B cell (primary cell): ENCODE measurements around the gene BLVRB. TPM values are rescaled to one million over a fixed set of nuclear protein-coding genes. Genes with fewer than 3 reads are reported as not detected.

ENCODE experiments used
- ATAC-seq: fragments of 200-7000 bp; cut with Tn5 transposase; one replicate; pipeline ENCODE4 v1.10.0; 2021; ENCODE audit warnings: low read depth, mild to moderate bottlenecking, moderate number of reproducible peaks, moderate library complexity
- CTCF ChIA-PET: fragments of 350-600 bp; sonication (Branson Sonifier 250); formaldehyde crosslinking; loops from one replicate; lab custom pipeline; 2021; ENCODE audit warnings: antibody characterized with exemption, inconsistent platforms; lab: Charles Lee
- POLR2A ChIA-PET: fragments of 350-600 bp; sonication (Branson Sonifier 250); formaldehyde crosslinking; loops from one replicate; lab custom pipeline; 2021; ENCODE audit warnings: antibody characterized with exemption; lab: Charles Lee
- DNase-seq: peaks from one replicate; pipeline ENCODE4 v3.0.0; 2013
- H2AFZ ChIP-seq: 2 replicates; pipeline ENCODE4 v1.6.1; 2012; ENCODE audit warnings: mild to moderate bottlenecking, low read depth, low read length; ENCODE audit not compliant: insufficient read depth, poor library complexity, severe bottlenecking
- H3K27ac ChIP-seq, 2 donors: 1 replicate in 1 of 2; 2 replicates in 1 of 2; pipeline ENCODE4 v1.5.1; 2012 to 2013; ENCODE audit warnings: low read length in 2 of 2, mild to moderate bottlenecking in 2 of 2, moderate library complexity in 1 of 2
- H3K27me3 ChIP-seq, 4 experiments: fragments of 200-600 bp in 1 of 4; sonication (generic) in 1 of 4; replicated peaks in 1 of 4; 1 replicate in 2 of 4; 2 replicates in 2 of 4; pipeline versions ENCODE4 v1.6.1 to v1.7.0; 2013 to 2016; ENCODE audit warnings: low read length in 3 of 4, mild to moderate bottlenecking in 2 of 4, mixed read lengths in 1 of 4, moderate library complexity in 1 of 4; ENCODE audit not compliant: insufficient read depth in 4 of 4, control insufficient read depth in 3 of 4; ENCODE audit errors: control extremely low read depth in 1 of 4
- H3K36me3 ChIP-seq, 2 experiments: replicated peaks in 1 of 2; 1 replicate in 1 of 2; 2 replicates in 1 of 2; pipeline versions ENCODE4 v1.6.1 to v1.7.1; 2013; ENCODE audit warnings: low read length in 1 of 2; ENCODE audit not compliant: insufficient read depth in 2 of 2, control insufficient read depth in 1 of 2; ENCODE audit errors: control extremely low read depth in 1 of 2, extremely low read depth in 1 of 2
- H3K4me1 ChIP-seq, 2 donors: fragments of 200-600 bp in 1 of 2; sonication (generic) in 1 of 2; 1 replicate in 1 of 2; 2 replicates in 1 of 2; pipeline versions ENCODE4 v1.5.1 to v1.6.1; 2013 to 2017; ENCODE audit warnings: low read length in 2 of 2; ENCODE audit not compliant: control insufficient read depth in 2 of 2, insufficient read depth in 2 of 2
- H3K4me2 ChIP-seq: replicated peaks from 2 replicates; pipeline ENCODE3; 2012; ENCODE audit warnings: mild to moderate bottlenecking, low read depth, low read length; ENCODE audit not compliant: poor library complexity, severe bottlenecking
- H3K4me3 ChIP-seq, 5 experiments: fragments of 200-600 bp in 1 of 5; sonication (generic) in 1 of 5; 1 replicate in 3 of 5; 2 replicates in 2 of 5; pipeline versions ENCODE4 v1.5.1 to v1.7.0; 2011 to 2016; ENCODE audit warnings: low read length in 4 of 5, mild to moderate bottlenecking in 4 of 5, low read depth in 2 of 5, control low read depth in 1 of 5, moderate library complexity in 1 of 5; ENCODE audit not compliant: insufficient read depth in 1 of 5; ENCODE audit errors: control extremely low read depth in 1 of 5, extremely low read depth in 1 of 5
- H3K79me2 ChIP-seq: fragments of 200-600 bp; sonication (generic); one replicate; pipeline ENCODE4 v1.6.0; 2016; ENCODE audit warnings: low read length; ENCODE audit not compliant: control insufficient read depth, insufficient read depth
- H3K9ac ChIP-seq: fragments of 200-600 bp; sonication (generic); 2 replicates; pipeline ENCODE4 v1.6.1; 2017; ENCODE audit warnings: mild to moderate bottlenecking, low read length, moderate library complexity
- H3K9me3 ChIP-seq, 3 donors: one replicate each; pipeline versions ENCODE4 v1.6.1 to v1.7.1; 2013; ENCODE audit warnings: low read length in 2 of 3; ENCODE audit not compliant: control insufficient read depth in 2 of 3, insufficient read depth in 1 of 3; ENCODE audit errors: control extremely low read depth in 1 of 3
- H4K20me1 ChIP-seq: 2 replicates; pipeline ENCODE4 v1.6.0; 2012; ENCODE audit warnings: mild to moderate bottlenecking, low read length; ENCODE audit not compliant: insufficient read depth, control insufficient read depth, poor library complexity, severe bottlenecking
- H3K27ac Mint-ChIP-seq: one replicate; pipeline ENCODE4 v1.8.0; 2021; ENCODE audit warnings: mixed read lengths
- H3K27me3 Mint-ChIP-seq: one replicate; pipeline ENCODE4 v1.8.0; 2021; ENCODE audit warnings: mixed read lengths
- H3K4me1 Mint-ChIP-seq: one replicate; pipeline ENCODE4 v1.8.0; 2021; ENCODE audit warnings: mixed read lengths
- H3K4me3 Mint-ChIP-seq: one replicate; pipeline ENCODE4 v1.8.0; 2021; ENCODE audit warnings: mixed read lengths
- H3K9me3 Mint-ChIP-seq: one replicate; pipeline ENCODE4 v1.8.0; 2022; ENCODE audit warnings: mixed read lengths; ENCODE audit not compliant: insufficient read depth
- CTCF ChIP-seq: fragments of 200-600 bp; IDR thresholded peaks from one replicate; pipeline ENCODE4 v1.8.0; 2022; ENCODE audit warnings: antibody characterized with exemption, mild to moderate bottlenecking
- EZH2 ChIP-seq: IDR thresholded peaks from 2 replicates; pipeline ENCODE4 v1.6.1; 2012; ENCODE audit warnings: borderline replicate concordance, low read depth, mild to moderate bottlenecking, moderate library complexity, low read length; ENCODE audit not compliant: insufficient read depth, poor library complexity, severe bottlenecking
- WGBS: methylation state at CpG from one replicate; pipeline ENCODE4 v1.1.5; 2013; ENCODE audit warnings: missing lambda C conversion rate; ENCODE audit not compliant: insufficient coverage; 5-methylcytosine and 5-hydroxymethylcytosine counted together
- intact Hi-C: fragments of 100-400 bp; cut with micrococcal nuclease; formaldehyde crosslinking; loops from one replicate; pipeline ENCODE4 v1.10.0; 2022
- polyA plus RNA-seq: library from polyadenylated mRNA; depleted of rRNA; stranded (reverse); fragments of >200 nt; gene quantifications from 2 replicates; pipeline ENCODE4 v1.2.3, GENCODE V29; 2012
- total RNA-seq, 2 donors: library from RNA; stranded (reverse); fragments of 120-200 nt in 1 of 2; gene quantifications; 1 replicate in 1 of 2; 2 replicates in 1 of 2; pipeline versions ENCODE4 v1.2.3 to v1.2.4, GENCODE V29; 2013 to 2022

BLVRB gene
- total and polyA plus RNA-seq, 2 donors (not counting 1 experiment from before 2014, with no cell fraction given) = 14.2 to 23.2 TPM

- TF ChIP-seq EZH2 (no peak), CTCF (no peak)
- Mint-ChIP-seq H3K9me3 (no peaks in the 10 kb centered on the region), H3K27me3 (peaks cover 57% of the 10 kb centered on the region), H3K4me1 (peaks cover 3% of the 10 kb centered on the region), H3K27ac (no peak overlapping the region), H3K4me3 (no peak overlapping the region)
- 15% methylated on average over 105 of the region's 105 CpGs for WGBS
- DNase-seq = no peak
- H3K4me3 ChIP-seq = no peak overlapping the region
- no peak for ATAC-seq
- peak overlapping the region; percentile 35 for H3K4me2 ChIP-seq
- no peaks in the 10 kb centered on the region for H3K79me2 ChIP-seq
- peaks cover 0 to 54% (median 16%) of the 10 kb centered on the region in 4 experiments for H3K27me3 ChIP-seq
- CTCF ChIA-PET = no interaction called here
- H3K9ac ChIP-seq = no peak overlapping the region
- intact Hi-C loops = no loop called here
- peak overlapping the region; percentile 28 for H2AFZ ChIP-seq
- peaks cover 0 to 4% (median 0%) of the 10 kb centered on the region in 3 donors for H3K9me3 ChIP-seq
- H3K27ac ChIP-seq = no peak overlapping the region
- POLR2A ChIA-PET = interaction anchor here (0.5 kb wide), 1 partner anchor 236 kb away, joined by 10 read pairs; no protein-coding TSS in a partner anchor
- H3K4me1 ChIP-seq = peaks cover 3 to 7% of the 10 kb centered on the region in 2 donors
- no peaks in the 10 kb centered on the region for H4K20me1 ChIP-seq
- no peaks in the 10 kb centered on the region for H3K36me3 ChIP-seq
These were observed 47.2 kb upstream of the BLVRB start for GRCh38 chr19:40512473-40513344.

- 17% methylated on average over 1 of the region's 1 CpG for WGBS
- H3K9ac ChIP-seq = no peak overlapping the region
- DNase-seq (no peak), ATAC-seq (no peak)
- no peaks in the 10 kb centered on the region for H3K79me2 ChIP-seq
- peaks cover 0 to 52% (median 16%) of the 10 kb centered on the region in 4 experiments for H3K27me3 ChIP-seq
- TF ChIP-seq EZH2 (no peak), CTCF (no peak)
- no peak overlapping the region for H3K4me3 Mint-ChIP-seq
- H2AFZ ChIP-seq = peak overlapping the region; percentile 28
- H3K4me1 ChIP-seq = peaks cover 3 to 7% of the 10 kb centered on the region in 2 donors
- no peak overlapping the region for H3K4me3 ChIP-seq
- peak overlapping the region; percentile 35 for H3K4me2 ChIP-seq
- H3K27me3 Mint-ChIP-seq = peaks cover 53% of the 10 kb centered on the region
- no peaks in the 10 kb centered on the region for H4K20me1 ChIP-seq
- no peak overlapping the region for H3K27ac ChIP-seq
- ChIA-PET POLR2A (interaction anchor here (0.5 kb wide), 1 partner anchor 236 kb away, joined by 10 read pairs; no protein-coding TSS in a partner anchor), CTCF (no interaction called here)
- intact Hi-C loops = no loop called here
- H3K4me1 Mint-ChIP-seq = peaks cover 3% of the 10 kb centered on the region
- H3K9me3 ChIP-seq = peaks cover 0 to 4% (median 0%) of the 10 kb centered on the region in 3 donors
- H3K27ac Mint-ChIP-seq = no peak overlapping the region
- no peaks in the 10 kb centered on the region for H3K36me3 ChIP-seq
- H3K9me3 Mint-ChIP-seq = no peaks in the 10 kb centered on the region
These were observed 46.5 kb upstream of the BLVRB start for GRCh38 chr19:40512110-40512472.
